Cardiac septum (tissue), 1 donor: ENCODE measurements around the gene PRSS53. TPM values are rescaled to one million over a fixed set of nuclear protein-coding genes. Genes with fewer than 3 reads are reported as not detected.

Experiments used
- DNase-seq: peaks from one replicate; pipeline ENCODE4 v3.0.0-alpha.2; 2020; ENCODE audit warnings: low spot score
- intact Hi-C: fragments of 100-400 bp; cut with DNase I; formaldehyde crosslinking; loops from one replicate; pipeline ENCODE4 v1.14.0; 2022
- total RNA-seq: library from RNA; stranded (reverse); fragmentation: NEBNext Ultra II Directional; extraction: Animal tissue kit (Norgen Biotek cat#: 25700); gene quantifications from one replicate; pipeline ENCODE4 v1.2.1, GENCODE V29; 2021
- donor health status: DM: no; HTN: no; CAD: no.

Gene PRSS53
- total RNA-seq, 1 donor from 2014 or later = 0.59 TPM

- intact Hi-C loops = no loop called here
- DNase-seq = no peak
These were observed 7.1 kb downstream of the PRSS53 start for GRCh38 chr16:31081428-31082351.

- DNase-seq = no peak
- intact Hi-C loops = no loop called here
These were observed 7.9 kb downstream of the PRSS53 start for GRCh38 chr16:31080756-31081419.

GRCh38 chr16:31080035-31080629, 8.6 kb downstream of the PRSS53 start:
- DNase-seq = no peak
- intact Hi-C loops = no loop called here

GRCh38 chr16:31079342-31079944, 9.3 kb downstream of the PRSS53 start:
- intact Hi-C loops = loop anchor here (5.0 kb wide), 1 partner anchor 92 kb away; the partner anchor contains the start of gene HSD3B7
- no peak for DNase-seq

GRCh38 chr16:31078597-31079341, 10.0 kb downstream of the PRSS53 start:
- intact Hi-C loops = loop anchor here (5.0 kb wide), 1 partner anchor 91 kb away; the partner anchor contains the start of gene HSD3B7
- no peak for DNase-seq

- DNase-seq = no peak
- intact Hi-C loops = loop anchor here (5.0 kb wide), 1 partner anchor 90 kb away; the partner anchor contains the start of gene HSD3B7
These were observed 10.9 kb downstream of the PRSS53 start for GRCh38 chr16:31077592-31078396.

GRCh38 chr16:31077024-31077423, 11.7 kb downstream of the PRSS53 start:
- no peak for DNase-seq
- intact Hi-C loops = loop anchor here (5.0 kb wide), 1 partner anchor 90 kb away; the partner anchor contains the start of gene HSD3B7

- DNase-seq = no peak
- intact Hi-C loops = loop anchor here (5.0 kb wide), 1 partner anchor 89 kb away; the partner anchor contains the start of gene HSD3B7
These were observed 12.4 kb downstream of the PRSS53 start for GRCh38 chr16:31076319-31076718.

GRCh38 chr16:31074814-31075183, 13.9 kb downstream of the PRSS53 start:
- intact Hi-C loops = loop anchor here (2.0 to 5.0 kb wide), 5 partner anchors 20 to 117 kb away; partner anchors contain the start of genes HSD3B7, SETD1A, STX4 and VKORC1

GRCh38 chr16:31073970-31074813, 14.6 kb downstream of the PRSS53 start, which contains the start of the genes ZNF646 and ZNF668:
Gene ZNF646, plus strand, starts transcription at chr16:31074422. Its CDS starts 1,903 bp downstream, at chr16:31076325.
Gene ZNF668, minus strand, starts transcription at chr16:31074240. Its CDS starts 9,781 bp downstream, at chr16:31064459.
- intact Hi-C loops = loop anchor here (2.0 to 5.0 kb wide), 4 partner anchors 21 to 117 kb away; partner anchors contain the start of genes SETD1A, STX4 and VKORC1
- peak; percentile 100 for DNase-seq

More at GRCh38 chr16:31074814-31075183, 13.9 kb downstream of the PRSS53 start:
- no peak for DNase-seq

GRCh38 chr16:31073142-31073969, 15.4 kb downstream of the PRSS53 start:
- DNase-seq = peak; percentile 95
- intact Hi-C loops = loop anchor here (5.0 kb wide), 2 partner anchors 41 to 116 kb away; partner anchors contain the start of genes SETD1A and STX4

- DNase-seq = no peak
- intact Hi-C loops = loop anchor here (5.0 kb wide), 2 partner anchors 40 to 115 kb away; partner anchors contain the start of genes SETD1A and STX4
These were observed 16.1 kb downstream of the PRSS53 start for GRCh38 chr16:31072540-31073141.

- no peak for DNase-seq
- intact Hi-C loops = loop anchor here (5.0 kb wide), 2 partner anchors 40 to 115 kb away; partner anchors contain the start of genes SETD1A and STX4
These were observed 16.9 kb downstream of the PRSS53 start for GRCh38 chr16:31071861-31072260.

GRCh38 chr16:31067342-31067741, 21.4 kb downstream of the PRSS53 start:
- intact Hi-C loops = no loop called here
- DNase-seq = no peak

GRCh38 chr16:31064882-31065461, 23.8 kb downstream of the PRSS53 start:
- intact Hi-C loops = no loop called here
- DNase-seq = no peak
